GM15510 (cell line): Measurements from ENCODE around the gene RRAS.

ENCODE experiments used
- POLR2A ChIP-seq: IDR thresholded peaks from 3 replicates; pipeline ENCODE4 v1.6.1; 2011; ENCODE audit warnings: borderline replicate concordance; ENCODE audit not compliant: insufficient read length; ENCODE audit errors: extremely low read depth

RRAS gene

GRCh38 chr19:49665036-49665350 is 25.1 kb upstream of the RRAS start:
- no peak for TF ChIP-seq POLR2A

- peak; percentile 59 for TF ChIP-seq POLR2A
These were observed 24.5 kb upstream of the RRAS start for GRCh38 chr19:49664171-49665035.

GRCh38 chr19:49663224-49663623 is 23.3 kb upstream of the RRAS start:
- no peak for TF ChIP-seq POLR2A

GRCh38 chr19:49662011-49662410 is 22.1 kb upstream of the RRAS start:
- peak; percentile 19 for TF ChIP-seq POLR2A

- TF ChIP-seq POLR2A = no peak
These were observed 20.5 kb upstream of the RRAS start for GRCh38 chr19:49660338-49660961.

GRCh38 chr19:49658566-49659442 is 18.9 kb upstream of the RRAS start:
- TF ChIP-seq POLR2A = no peak

GRCh38 chr19:49658139-49658517 is 18.2 kb upstream of the RRAS start:
- TF ChIP-seq POLR2A = no peak

GRCh38 chr19:49657493-49658138 is 17.7 kb upstream of the RRAS start:
- TF ChIP-seq POLR2A = no peak

GRCh38 chr19:49656456-49657109 is 16.6 kb upstream of the RRAS start:
- no peak for TF ChIP-seq POLR2A

GRCh38 chr19:49655570-49656455 is 15.9 kb upstream of the RRAS start:
- TF ChIP-seq POLR2A = no peak

- no peak for TF ChIP-seq POLR2A
These were observed 14.6 kb upstream of the RRAS start for GRCh38 chr19:49654581-49654980.

GRCh38 chr19:49653466-49653806 is 13.5 kb upstream of the RRAS start:
- no peak for TF ChIP-seq POLR2A
